Lung (tissue), 12 donors: ENCODE data around the gene DNMT3L. TPM values are rescaled to one million over a fixed set of nuclear protein-coding genes. Genes with fewer than 3 reads are reported as not detected.

ENCODE experiments used
- ATAC-seq: fragments of 200-7000 bp; cut with Tn5 transposase; one replicate; pipeline ENCODE4 v1.9.1; 2020; ENCODE audit warnings: moderate number of reproducible peaks; ENCODE audit not compliant: insufficient read depth, low FRiP score
- DNase-seq, 3 donors: peaks; one replicate each; pipeline ENCODE4 v3.0.0-alpha.2; 2013 to 2017
- H3K27ac ChIP-seq, 2 donors: one replicate each; pipeline ENCODE4 v1.5.1; 2013; ENCODE audit warnings: mild to moderate bottlenecking in 2 of 2, moderate library complexity in 2 of 2, control low read depth in 1 of 2, inconsistent platforms in 1 of 2, low read depth in 1 of 2, low read length in 1 of 2
- H3K27me3 ChIP-seq, 3 donors: one replicate each; pipeline ENCODE4 v1.5.1; 2013; ENCODE audit warnings: low read length in 2 of 3; ENCODE audit not compliant: control insufficient read depth in 3 of 3, insufficient read depth in 3 of 3
- H3K36me3 ChIP-seq, 4 donors: one replicate each; pipeline ENCODE4 v1.5.1; 2013; ENCODE audit warnings: low read length in 4 of 4, mild to moderate bottlenecking in 1 of 4, moderate library complexity in 1 of 4; ENCODE audit not compliant: control insufficient read depth in 4 of 4, insufficient read depth in 4 of 4
- H3K4me1 ChIP-seq, 5 donors: one replicate each; pipeline ENCODE4 v1.5.1; 2013; ENCODE audit warnings: low read length in 5 of 5, mild to moderate bottlenecking in 2 of 5, moderate library complexity in 1 of 5; ENCODE audit not compliant: control insufficient read depth in 5 of 5, insufficient read depth in 5 of 5
- H3K4me3 ChIP-seq: one replicate; pipeline ENCODE4 v1.5.1; 2013; ENCODE audit warnings: mild to moderate bottlenecking, control low read depth, moderate library complexity
- H3K9ac ChIP-seq, 2 donors: one replicate each; pipeline ENCODE4 v1.5.1; 2013; ENCODE audit warnings: low read length in 2 of 2, control low read depth in 1 of 2; ENCODE audit not compliant: insufficient read depth in 1 of 2
- H3K9me3 ChIP-seq, 4 donors: one replicate each; pipeline ENCODE4 v1.5.1; 2013; ENCODE audit warnings: low read length in 3 of 4, mild to moderate bottlenecking in 1 of 4, moderate library complexity in 1 of 4; ENCODE audit not compliant: control insufficient read depth in 4 of 4, insufficient read depth in 3 of 4
- CTCF ChIP-seq: IDR thresholded peaks from 2 replicates; pipeline ENCODE4 v1.5.1; 2012; ENCODE audit warnings: mild to moderate bottlenecking; ENCODE audit errors: control extremely low read depth, extremely low read depth
- WGBS, 2 donors: extraction: QIAGEN DNeasy Blood & Tissue Kit; methylation state at CpG; one replicate each; pipeline ENCODE4 v1.1.7; 2013; 5-methylcytosine and 5-hydroxymethylcytosine counted together
- polyA plus RNA-seq, 2 donors: library from polyadenylated mRNA; stranded (reverse); fragments of 200-250 nt; gene quantifications; one replicate each; pipeline ENCODE4 v1.2.1, GENCODE V29; 2013
- total RNA-seq, 2 donors: library from RNA; depleted of rRNA in 1 of 2; stranded (reverse); fragments of >200 nt in 1 of 2; gene quantifications; one replicate each; pipeline ENCODE4 v1.2.1, GENCODE V29; 2014 to 2021
- donor health status: control.
- donor health status: control.
- donor health status: Bipolar disorder and iron deficiency.
- donor health status: healthy.
- donor health status: DM: yes; HTN: yes; CAD: no.

Gene DNMT3L
- total and polyA plus RNA-seq, 4 donors: not detected

- 97% methylated on average over 9 of the region's 9 CpGs for WGBS, 2 donors
- no peak overlapping the region for H3K4me3 ChIP-seq
- DNase-seq: no peak
- H3K27ac ChIP-seq: no peak overlapping the region
- TF ChIP-seq CTCF: no peak
- H3K27me3 ChIP-seq: peaks cover 0 to 12% (median 0%) of the 10 kb centered on the region in 3 donors
- no peak overlapping the region for H3K9ac ChIP-seq
- H3K9me3 ChIP-seq: no peaks in the 10 kb centered on the region
- peaks cover 0 to 15% (median 4%) of the 10 kb centered on the region in 5 donors for H3K4me1 ChIP-seq
- no peak for ATAC-seq
- H3K36me3 ChIP-seq: no peaks in the 10 kb centered on the region
Measured at GRCh38 chr21:44281801-44282200, 20.1 kb upstream of the DNMT3L start.

GRCh38 chr21:44279354-44280260, 17.9 kb upstream of the DNMT3L start:
- WGBS, 2 donors: 90 to 91% methylated on average over 19 of the region's 19 CpGs
- Histone ChIP-seq H3K36me3 (no peaks in the 10 kb centered on the region), H3K4me3 (no peak overlapping the region), H3K9ac (no peak overlapping the region), H3K4me1 (peaks cover 0 to 10% (median 0%) of the 10 kb centered on the region in 5 donors), H3K9me3 (peaks cover 0 to 3% (median 0%) of the 10 kb centered on the region in 4 donors), H3K27ac (no peak overlapping the region), H3K27me3 (no peaks in the 10 kb centered on the region)
- ATAC-seq (no peak), DNase-seq (peak in 1 of 3 donors; percentile 53)
- no peak for TF ChIP-seq CTCF

GRCh38 chr21:44275041-44275440, 13.3 kb upstream of the DNMT3L start:
- no peak for DNase-seq
- no peaks in the 10 kb centered on the region for H3K36me3 ChIP-seq
- WGBS, 2 donors: 74 to 88% methylated on average over 5 of the region's 5 CpGs

More at GRCh38 chr21:44275041-44275440, 13.3 kb upstream of the DNMT3L start:
- Histone ChIP-seq H3K4me3 (no peak overlapping the region), H3K4me1 (no peaks in the 10 kb centered on the region), H3K9ac (no peak overlapping the region), H3K9me3 (peaks cover 0 to 3% (median 0%) of the 10 kb centered on the region in 4 donors), H3K27ac (no peak overlapping the region), H3K27me3 (no peaks in the 10 kb centered on the region)
- TF ChIP-seq CTCF: no peak
- ATAC-seq: no peak
